CD4-positive, alpha-beta T cell treated with Interferon alpha-2 for 1 hour (primary cell): ENCODE data around the gene DCTN4.
"Not testable (repeated sequence)": the region's sequence is repeated elsewhere in the genome, so short reads cannot be mapped to it uniquely, and the experiment has no call there.

Experiments
- DNase-seq, 2 donors: peaks; one replicate each; pipeline ENCODE4 v3.0.0-alpha.2; 2020 to 2022

DCTN4 gene

DNA sequence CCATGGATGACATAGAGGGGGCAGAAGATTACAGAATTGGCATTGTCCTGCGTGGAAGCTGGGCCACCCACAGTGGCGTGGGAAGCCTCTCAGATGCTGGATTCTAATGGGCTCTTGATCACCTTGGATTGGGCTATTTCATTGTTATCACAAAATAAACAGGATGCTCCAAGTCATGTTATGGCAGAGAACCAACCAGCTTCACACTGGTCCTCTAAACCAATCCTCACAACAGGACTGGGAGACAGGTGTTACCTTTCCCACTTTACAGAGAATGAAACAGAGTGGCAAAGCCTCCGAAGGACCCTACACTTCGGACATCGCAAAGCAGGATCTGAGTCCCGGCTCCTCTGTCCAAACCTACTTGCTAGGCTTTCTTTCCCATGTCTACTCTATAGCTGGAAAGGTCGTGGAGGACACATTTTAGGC lies 19.3 kb upstream of the DCTN4 start:
- no peak for DNase-seq

DNA sequence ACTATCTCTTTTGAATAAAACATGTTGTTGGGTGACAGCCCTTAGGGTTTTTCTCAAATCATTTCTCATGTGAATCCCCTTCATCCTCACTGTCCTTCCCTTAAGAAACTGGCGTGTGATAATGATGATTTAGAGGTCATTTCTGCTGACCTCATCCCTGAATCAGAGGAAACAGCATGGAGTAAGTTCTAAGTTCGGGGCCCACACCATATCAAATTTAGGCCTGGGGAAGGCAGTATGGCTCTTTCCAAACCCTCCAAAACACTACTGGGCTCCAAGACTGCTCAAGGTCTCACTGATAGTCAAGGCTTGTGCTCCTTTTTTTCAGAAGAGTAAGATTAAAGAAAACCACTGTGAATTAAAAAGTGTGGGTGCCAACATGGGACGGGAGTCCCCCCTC lies 18.9 kb upstream of the DCTN4 start:
- no peak for DNase-seq

DNA sequence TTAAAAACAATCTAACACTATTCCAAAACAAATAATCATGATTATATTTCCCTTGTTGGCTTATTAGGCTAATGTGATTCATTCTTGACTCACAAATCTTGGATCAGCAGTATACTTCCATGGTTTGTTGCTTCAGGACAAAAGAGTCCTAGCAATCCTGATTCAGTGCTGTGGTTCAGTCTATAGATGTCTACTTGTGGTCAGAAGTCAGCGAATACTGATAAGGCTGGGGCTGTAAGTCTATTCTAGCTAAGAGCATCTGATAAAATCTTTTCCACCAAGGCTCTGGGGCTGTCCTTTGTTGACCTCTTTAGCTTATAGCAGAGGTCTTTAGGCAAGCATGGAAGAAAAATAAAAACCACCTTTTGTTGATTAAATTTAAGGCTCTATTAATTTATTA lies 15.3 kb upstream of the DCTN4 start:
- no peak for DNase-seq

DNA sequence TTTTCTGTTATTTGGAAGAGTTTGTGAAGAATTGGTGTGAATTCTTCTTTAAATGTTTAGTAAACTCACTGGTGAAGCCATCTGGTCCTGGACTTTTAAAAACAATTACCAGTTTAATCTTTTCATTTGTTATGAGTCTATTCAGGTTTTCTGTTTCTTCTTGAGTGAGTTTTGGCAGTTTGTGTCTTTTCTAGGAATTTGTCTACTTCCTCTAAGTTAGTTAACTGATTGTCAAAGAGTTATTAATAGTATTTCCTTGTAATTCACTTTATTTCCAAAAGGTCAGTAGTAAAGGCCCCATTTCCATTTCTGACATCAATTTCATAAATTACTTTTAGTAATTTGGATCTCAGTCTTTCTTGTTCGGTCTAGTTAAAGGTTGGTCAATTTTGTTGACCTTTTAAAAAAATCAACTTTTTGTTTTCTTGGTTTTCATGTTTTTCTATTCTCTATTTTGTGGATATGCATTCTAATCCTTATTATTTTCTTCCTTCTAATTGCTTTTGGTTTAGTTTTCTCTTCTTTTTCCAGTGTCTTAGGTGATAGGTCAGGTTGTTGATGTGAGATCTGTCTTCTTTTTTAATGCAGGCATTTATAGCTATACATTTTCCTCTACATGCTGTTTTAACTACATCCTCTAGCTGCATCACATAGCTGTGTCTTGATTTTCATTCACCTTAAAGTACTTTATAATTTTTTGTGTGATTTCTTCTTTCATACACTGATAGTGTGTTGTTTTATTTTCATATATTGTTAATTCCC lies 12.4 kb upstream of the DCTN4 start:
- DNase-seq = no peak

DNA sequence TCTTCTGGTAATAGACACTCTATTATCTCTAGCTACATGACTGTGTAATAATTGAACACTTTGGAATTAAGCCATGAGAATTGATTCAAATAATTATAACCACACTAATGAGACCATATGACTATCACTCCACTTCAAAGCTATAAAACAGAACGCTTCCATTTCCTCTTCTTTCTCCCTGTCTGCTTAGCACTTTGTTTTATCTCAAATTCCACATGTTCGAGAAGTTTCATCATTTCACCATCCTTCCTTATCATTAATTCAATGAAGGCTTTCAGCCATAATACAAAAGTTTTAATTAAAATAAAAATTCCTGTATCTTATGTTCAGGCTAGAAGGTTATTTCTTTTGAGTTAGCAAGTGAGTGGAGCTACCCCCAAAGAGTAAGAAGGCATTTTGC lies 7.4 kb upstream of the DCTN4 start:
- DNase-seq = no peak

DNA sequence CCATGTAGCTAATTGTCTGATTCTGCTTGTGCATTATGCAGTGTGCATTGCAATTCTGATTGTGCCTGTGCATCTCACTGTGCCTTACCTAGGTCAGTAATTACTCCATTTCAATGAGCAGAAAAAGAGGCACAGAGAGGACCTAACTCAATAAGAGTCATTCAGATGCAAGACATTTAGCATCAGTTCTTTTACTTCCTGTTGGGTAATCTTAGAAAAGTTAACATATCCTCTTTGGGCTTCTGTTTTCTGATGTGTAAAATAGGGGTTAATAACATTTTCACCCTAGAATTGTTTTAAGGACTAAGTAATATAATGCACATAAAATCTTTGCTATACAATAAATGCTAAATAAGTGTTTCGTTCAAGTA lies 7.0 kb upstream of the DCTN4 start:
- no peak for DNase-seq

- no peak for DNase-seq
Measured at GRCh38 chr5:150765011-150765798, 6.4 kb upstream of the DCTN4 start.

GRCh38 chr5:150764530-150764929 lies 5.7 kb upstream of the DCTN4 start:
- no peak for DNase-seq

DNA sequence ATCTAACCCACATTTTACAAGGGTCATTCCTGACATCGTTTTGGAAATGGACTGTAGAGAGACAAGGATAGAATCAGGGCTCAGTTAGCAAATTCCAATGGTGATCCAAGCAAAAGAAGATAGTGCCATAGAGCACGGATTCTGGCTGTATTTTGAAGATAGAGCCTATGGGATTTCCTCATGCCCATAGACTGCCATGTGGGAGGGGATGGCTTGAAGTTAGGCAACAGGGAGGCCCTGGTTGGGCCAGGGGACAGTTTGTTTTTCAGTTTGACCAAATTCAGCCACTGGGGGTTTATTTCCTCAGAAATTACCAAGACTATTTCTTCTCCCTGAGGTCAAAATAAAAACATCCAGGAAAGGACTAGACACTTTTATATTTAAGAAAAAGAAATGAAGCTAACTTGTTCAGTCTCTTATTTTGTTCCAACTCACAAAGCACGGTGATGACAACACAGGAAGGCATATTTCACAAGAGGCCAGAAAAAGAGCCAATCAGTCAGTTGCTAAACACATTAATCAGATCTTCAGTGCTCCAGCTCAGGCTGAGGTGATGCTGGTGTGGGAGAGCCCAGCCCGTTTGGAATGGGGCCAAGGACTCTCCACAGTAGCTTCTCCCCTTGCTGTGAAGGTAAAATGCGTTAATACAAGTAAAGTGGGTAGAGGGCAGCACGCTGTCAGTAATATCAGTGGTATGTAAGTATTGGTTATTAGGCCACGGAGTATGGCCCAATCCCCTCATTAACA lies 4.4 kb upstream of the DCTN4 start:
- DNase-seq = peak in 1 of 2 donors; percentile 50

DNA sequence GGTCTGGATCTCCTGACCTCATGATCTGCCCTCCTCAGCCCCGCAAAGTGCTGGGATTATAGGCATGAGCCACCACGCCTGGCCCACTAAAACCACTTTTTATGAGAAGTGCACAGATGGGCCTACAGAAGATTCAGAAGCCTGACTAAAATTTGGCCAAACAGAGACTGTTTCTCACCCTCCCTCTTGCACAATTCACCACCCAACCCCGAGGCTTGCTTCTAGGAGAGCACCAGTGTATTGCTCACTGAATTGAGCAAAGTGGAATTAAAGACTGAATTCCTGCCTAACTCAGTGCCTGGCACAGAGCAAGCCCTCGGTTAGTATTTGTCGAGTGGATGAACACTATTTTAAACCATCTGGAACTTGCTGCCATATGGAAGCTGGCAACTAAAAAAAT lies 3.4 kb upstream of the DCTN4 start:
- DNase-seq = peak in 1 of 2 donors; percentile 38

DNA sequence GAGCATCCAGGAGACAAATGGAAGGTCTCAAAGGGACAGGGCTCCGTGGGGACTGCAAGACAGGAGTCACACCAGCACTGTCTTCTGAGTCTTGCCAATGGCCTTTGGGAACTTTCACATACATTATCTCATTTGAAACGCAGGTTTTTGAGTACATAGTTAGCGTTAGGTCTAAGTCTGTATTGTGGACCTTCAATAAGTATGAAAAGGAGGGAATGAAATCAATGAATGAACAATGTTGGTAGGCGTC lies 442 bp upstream of the DCTN4 start:
- DNase-seq = no peak

DNA sequence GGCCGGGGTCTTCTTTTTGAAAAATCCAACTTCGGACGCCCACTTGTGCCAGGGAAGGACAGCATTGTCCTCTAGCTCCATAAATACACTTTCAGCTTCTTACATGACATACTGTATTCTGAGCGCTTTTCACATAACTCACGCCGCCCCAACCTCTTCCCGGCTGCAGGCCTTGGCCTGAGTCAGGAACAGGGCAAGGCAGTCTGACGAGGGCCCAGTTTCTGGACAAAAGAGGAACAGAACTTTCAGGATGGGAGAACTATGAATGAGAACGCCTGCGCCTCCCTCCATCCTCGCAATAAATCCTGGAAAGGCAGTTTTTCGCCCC lies 650 bp downstream of the DCTN4 start:
- DNase-seq = no peak

DNA sequence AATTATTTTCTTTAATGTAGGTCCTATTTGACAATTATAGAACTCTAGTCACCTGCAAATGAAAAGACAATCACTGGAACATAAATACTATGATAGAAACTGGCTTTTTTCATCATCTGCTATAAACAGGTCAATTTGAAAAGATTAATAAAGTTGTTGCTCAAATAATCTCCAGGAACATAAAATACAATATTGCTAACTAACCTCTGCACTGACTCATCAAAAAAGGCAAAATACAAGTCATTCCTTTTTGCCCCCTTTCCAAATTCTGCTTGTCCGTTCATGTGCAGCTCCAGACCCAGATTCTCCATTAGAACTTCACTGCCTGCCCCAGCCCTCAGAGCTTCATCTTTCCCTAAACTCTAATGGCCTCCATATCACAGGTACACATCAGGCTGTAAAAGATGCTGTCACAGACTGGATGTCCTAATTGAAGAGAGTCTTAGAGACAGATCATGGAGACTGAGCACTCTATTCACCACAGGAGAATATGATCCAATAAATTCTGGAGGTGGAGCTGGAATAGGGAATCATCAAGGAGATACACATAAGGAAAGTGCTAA lies 1.6 kb downstream of the DCTN4 start:
- no peak for DNase-seq

DNA sequence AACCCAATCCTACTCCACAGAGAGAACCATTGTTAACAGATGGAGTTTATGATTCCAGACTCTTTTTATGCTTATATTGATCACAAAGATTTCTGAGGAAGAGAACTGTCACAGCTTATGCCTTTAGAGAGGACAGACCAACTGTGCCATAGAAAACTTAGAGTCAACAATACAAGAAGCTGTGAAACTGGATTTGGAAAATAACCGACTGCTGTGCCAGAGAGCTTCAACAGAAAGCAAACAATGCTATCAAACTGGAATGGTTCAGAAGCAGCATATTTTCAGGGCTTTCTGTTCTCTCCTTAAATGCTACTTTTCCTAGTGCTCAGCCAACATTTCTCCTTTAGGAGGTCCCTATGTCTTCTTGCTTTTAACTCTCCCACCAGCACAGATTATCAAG lies 5.0 kb downstream of the DCTN4 start:
- DNase-seq = no peak

DNA sequence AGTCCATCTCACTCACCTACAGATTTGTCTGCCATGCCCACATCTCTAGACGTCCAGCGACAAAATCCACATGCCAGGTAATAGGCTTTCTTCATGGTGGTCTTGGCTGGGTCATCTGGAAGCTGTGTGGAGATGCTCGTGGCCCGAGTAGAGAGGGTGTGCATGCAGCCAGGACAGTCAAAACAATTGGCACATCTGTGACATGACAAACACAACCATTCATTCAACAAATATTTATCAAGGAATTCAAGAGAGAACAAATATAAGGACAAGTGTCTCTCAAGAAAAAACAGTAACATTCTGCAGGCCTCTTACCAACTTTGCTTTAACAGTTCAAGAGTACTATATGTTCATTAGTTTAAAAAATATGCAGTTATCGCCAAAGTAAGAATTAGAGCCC lies 5.4 kb downstream of the DCTN4 start:
- DNase-seq = no peak

GRCh38 chr5:150751096-150751891 lies 7.5 kb downstream of the DCTN4 start:
- no peak for DNase-seq

- no peak for DNase-seq
Measured at GRCh38 chr5:150750469-150750868, 8.3 kb downstream of the DCTN4 start.

- not testable (repeated sequence) for DNase-seq
Measured at GRCh38 chr5:150743142-150743488, 15.7 kb downstream of the DCTN4 start.

GRCh38 chr5:150742455-150743141 lies 16.2 kb downstream of the DCTN4 start:
- not testable (repeated sequence) for DNase-seq

DNA sequence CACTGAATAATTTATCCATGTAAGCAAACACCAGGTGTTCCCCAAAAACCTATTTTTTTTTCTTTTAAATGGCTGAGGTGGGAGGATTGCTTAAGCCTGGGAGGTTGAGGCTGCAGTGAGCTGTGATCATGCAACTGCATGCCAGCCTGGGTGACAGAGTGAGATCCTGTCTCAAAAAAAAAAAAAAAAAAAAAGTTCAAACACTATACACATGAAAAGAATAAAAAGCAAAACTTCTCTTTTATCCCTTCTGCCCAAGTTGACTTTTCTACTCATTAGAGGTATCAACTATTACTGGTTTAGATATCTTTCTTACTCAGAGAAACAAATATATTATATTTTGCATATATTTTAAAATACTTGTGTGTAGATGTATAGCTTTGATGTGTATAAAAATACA lies 17.8 kb downstream of the DCTN4 start:
- DNase-seq = no peak

DNA sequence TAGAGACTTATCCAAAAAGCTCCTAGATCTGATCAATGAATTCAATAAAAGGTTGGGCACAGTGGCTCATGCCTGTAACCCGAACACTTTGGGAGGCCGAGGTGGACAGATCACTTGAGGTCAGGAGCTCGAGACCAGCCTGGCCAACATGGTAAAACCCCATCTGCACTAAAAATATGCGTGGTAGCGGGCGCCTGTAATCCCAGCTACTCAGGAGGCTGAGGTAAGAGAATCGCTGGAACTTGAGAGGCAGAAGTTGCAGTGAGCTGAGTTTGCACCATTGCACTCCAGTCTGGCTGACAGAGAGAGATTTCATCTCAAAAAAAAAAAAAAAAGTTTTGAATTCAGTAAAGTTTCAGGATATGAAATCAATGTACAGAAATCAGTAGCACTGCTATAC lies 20.0 kb downstream of the DCTN4 start:
- no peak for DNase-seq

GRCh38 chr5:150734579-150735384 lies 24.0 kb downstream of the DCTN4 start:
- DNase-seq = peak; percentile 13 to 51
